HepG2 (cell line): ENCODE results near the gene CAMKMT. TPM values are rescaled to one million over a fixed set of nuclear protein-coding genes. Genes with fewer than 3 reads are reported as not detected.

Experiments
- ATAC-seq: fragments of 200-7000 bp; cut with Tn5 transposase; 3 replicates; pipeline ENCODE4 v1.9.1; 2020; ENCODE audit warnings: mild to moderate bottlenecking, moderate library complexity
- BruUV-seq: library from RNA; stranded (reverse); fragments of 400-500 nt; replicated peaks from 2 replicates; lab custom pipeline; 2021; lab: Mats Ljungman, UMichigan
- CTCF ChIA-PET: fragments of 300-600 bp; formaldehyde crosslinking; extraction: SDS; loops from one replicate; lab custom pipeline; 2021; ENCODE audit warnings: low total read pairs, inconsistent platforms, low intra/inter-chr PET ratio; lab: Yijun Ruan, JAX
- POLR2A ChIA-PET: fragments of 350-600 bp; sonication (Branson Sonifier 250); formaldehyde crosslinking; loops from one replicate; lab custom pipeline; 2020; ENCODE audit warnings: antibody characterized with exemption, inconsistent platforms; lab: Yijun Ruan, JAX
- DNase-seq: peaks from one replicate; pipeline ENCODE4 v3.0.0-alpha.2; 2015; ENCODE audit warnings: low spot score
- FAIRE-seq: peaks from 3 replicates; lab custom pipeline; 2011; peaks lifted over from hg19 to GRCh38; lab: Jason Lieb, UNC
- H2AFZ ChIP-seq: one replicate; pipeline ENCODE4 v1.6.1; 2011; ENCODE audit warnings: low read length, inconsistent platforms
- H3K27ac ChIP-seq: fragments of 300-600 bp; 3 replicates; pipeline ENCODE4 v1.8.0; 2011; ENCODE audit warnings: mixed run types, mild to moderate bottlenecking, mixed read lengths, low read length, inconsistent platforms; ENCODE audit not compliant: insufficient read depth; ENCODE audit errors: extremely low read length
- H3K27me3 ChIP-seq, 2 experiments: fragments of 200-600 bp in 1 of 2; 2 replicates in 1 of 2; 3 replicates in 1 of 2; pipeline versions ENCODE4 v1.6.0 to v1.8.0; 2011; ENCODE audit warnings: low read length in 2 of 2, mild to moderate bottlenecking in 2 of 2, moderate library complexity in 2 of 2, inconsistent platforms in 1 of 2; ENCODE audit not compliant: insufficient read depth in 2 of 2, control insufficient read depth in 1 of 2
- H3K36me3 ChIP-seq, 2 experiments: fragments of 200-600 bp in 1 of 2; replicated peaks in 1 of 2; 2 replicates in 1 of 2; 3 replicates in 1 of 2; pipeline versions ENCODE4 v1.5.1 to v1.8.0; 2011; ENCODE audit warnings: low read length in 2 of 2, inconsistent platforms in 1 of 2; ENCODE audit not compliant: insufficient read depth in 2 of 2, control insufficient read depth in 1 of 2
- H3K4me1 ChIP-seq: 2 replicates; pipeline ENCODE4 v1.5.1; 2012; ENCODE audit warnings: low read length, inconsistent platforms; ENCODE audit not compliant: insufficient read depth
- H3K4me2 ChIP-seq: 2 replicates; pipeline ENCODE4 v1.6.0; 2011; ENCODE audit warnings: low read depth, low read length, inconsistent platforms
- H3K4me3 ChIP-seq, 3 experiments: fragments of 200-600 bp in 1 of 3; sonication (generic), shearing (Covaris generic) in 1 of 3; replicated peaks in 1 of 3; 2 replicates each; pipeline ENCODE4 v1.5.1; 2011 to 2016; ENCODE audit warnings: low read length in 3 of 3, inconsistent platforms in 2 of 3, low read depth in 2 of 3, mild to moderate bottlenecking in 2 of 3, control low read depth in 1 of 3, mixed read lengths in 1 of 3; ENCODE audit not compliant: insufficient read depth in 1 of 3
- H3K79me2 ChIP-seq: one replicate; pipeline ENCODE4 v1.6.1; 2011; ENCODE audit warnings: low read length, inconsistent platforms; ENCODE audit not compliant: insufficient read depth
- H3K9ac ChIP-seq: 2 replicates; pipeline ENCODE4 v1.6.0; 2011; ENCODE audit warnings: mild to moderate bottlenecking, low read depth, low read length, inconsistent platforms; ENCODE audit not compliant: insufficient read depth
- H3K9me3 ChIP-seq: 2 replicates; pipeline ENCODE4 v1.5.1; 2012; ENCODE audit warnings: mild to moderate bottlenecking, low read length
- H4K20me1 ChIP-seq: 2 replicates; pipeline ENCODE4 v1.6.0; 2011; ENCODE audit warnings: inconsistent platforms, mild to moderate bottlenecking, low read length, moderate library complexity; ENCODE audit not compliant: insufficient read depth
- GLI4 ChIP-seq: sonication (generic); formaldehyde crosslinking; IDR thresholded peaks from 2 replicates; pipeline ENCODE4 v1.5.1; 2020; ENCODE audit warnings: missing genetic modification reagents, mild to moderate bottlenecking, moderate library complexity, borderline replicate concordance
- RORA ChIP-seq: sonication (generic); formaldehyde crosslinking; IDR thresholded peaks from 2 replicates; pipeline ENCODE4 v1.5.0; 2020; ENCODE audit warnings: mild to moderate bottlenecking, missing genetic modification reagents, moderate library complexity
- TBX3 ChIP-seq: fragments of 450-650 bp; IDR thresholded peaks from 2 replicates; pipeline ENCODE4 v1.6.1; 2017; ENCODE audit warnings: antibody characterized with exemption, mild to moderate bottlenecking, inconsistent platforms, borderline replicate concordance
- ZNF256 ChIP-seq: sonication (generic); formaldehyde crosslinking; conservative IDR thresholded peaks from 2 replicates; pipeline ENCODE4 v1.4.0; 2020; ENCODE audit warnings: missing genetic modification reagents
- ZNF3 ChIP-seq: IDR thresholded peaks from 2 replicates; pipeline ENCODE4 v1.7.0; 2017; ENCODE audit warnings: inconsistent platforms
- ZNF335 ChIP-seq: sonication (generic); formaldehyde crosslinking; IDR thresholded peaks from 2 replicates; pipeline ENCODE4 v1.4.0; 2020; ENCODE audit warnings: missing genetic modification reagents
- WGBS: methylation state at CpG from one replicate; pipeline ENCODE4 v1.1.6; 2017; ENCODE audit warnings: low lambda C conversion rate; 5-methylcytosine and 5-hydroxymethylcytosine counted together
- in situ Hi-C: cut with HindIII; loops from 2 replicates; pipeline ENCODE4 v1.10.0; 2017; ENCODE audit warnings: low pct_unique_long_range_greater_than_20kb; ENCODE audit not compliant: extremely low pct_ligation_motif_present
- intact Hi-C: fragments of 100-400 bp; cut with micrococcal nuclease; formaldehyde crosslinking; loops from one replicate; pipeline ENCODE4 v1.10.0; 2022; ENCODE audit not compliant: unreplicated experiment
- polyA plus RNA-seq, 8 experiments: library from polyadenylated mRNA; depleted of rRNA in 3 of 8; stranded (reverse) in 7 of 8; unstranded in 1 of 8; fragments of >200 nt; fragmentation: Illumina TruSeq in 4 of 8; extraction: Trizol in 4 of 8; gene quantifications; 2 replicates each; pipeline versions ENCODE4 v1.2.1 to v1.2.3, GENCODE V29; 2011 to 2016; ENCODE audit warnings: low read depth in 4 of 8, missing spikeins in 1 of 8, mixed read lengths in 1 of 8; ENCODE audit not compliant: insufficient read depth in 1 of 8
- total RNA-seq, 5 experiments: library from RNA; depleted of rRNA; stranded (reverse); fragments of >200 nt; fragmentation: Illumina TruSeq; extraction: Trizol; gene quantifications; 2 replicates each; pipeline ENCODE4 v1.2.3, GENCODE V29; 2016; ENCODE audit warnings: low read depth in 1 of 5

CAMKMT gene
- total and polyA plus RNA-seq, 2 of the 13 experiments (the other 11 are each of a cell fraction or from before 2014, with no cell fraction given), result 6.9 to 20.8 TPM

DNA sequence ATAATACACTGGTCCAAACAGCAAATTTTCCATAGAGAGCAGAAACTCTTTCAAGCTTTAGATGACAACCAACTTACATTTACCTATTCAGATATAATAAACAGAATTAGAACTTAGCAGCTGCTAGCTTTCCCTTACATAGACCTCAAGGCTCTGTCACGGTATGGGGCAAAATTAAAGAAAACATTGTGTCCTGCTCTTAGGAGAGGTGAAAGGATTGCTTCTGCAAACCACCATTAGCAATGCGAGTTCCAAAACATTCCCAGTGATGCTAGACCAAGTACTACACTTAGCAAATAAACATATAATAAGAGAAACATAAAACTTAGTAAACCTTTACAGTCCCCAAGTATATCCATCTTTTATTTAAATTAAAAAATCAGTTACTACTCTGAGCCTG, 183.3 kb downstream of the CAMKMT start:
- POLR2A ChIA-PET, result no interaction called here
- in situ Hi-C loops, result no loop called here
- H3K4me3 ChIP-seq, result no peak overlapping the region
- BruUV-seq, result no TSS peak
- no peak for DNase-seq
- no peak overlapping the region for H2AFZ ChIP-seq
- no peaks in the 10 kb centered on the region for H4K20me1 ChIP-seq
- H3K9me3 ChIP-seq, result no peaks in the 10 kb centered on the region
- no peaks in the 10 kb centered on the region for H3K36me3 ChIP-seq
- no peaks in the 10 kb centered on the region for H3K27me3 ChIP-seq
- H3K27ac ChIP-seq, result no peak overlapping the region
- H3K4me2 ChIP-seq, result no peak overlapping the region
- intact Hi-C loops, result no loop called here
- H3K79me2 ChIP-seq, result no peaks in the 10 kb centered on the region
- no peak for FAIRE-seq
- CTCF ChIA-PET, result no interaction called here
- 96% methylated on average over 2 of the region's 2 CpGs for WGBS
- H3K4me1 ChIP-seq, result 0 out of 2 replicates have a peak, but pooled peaks cover 7% of the 10 kb centered on the region
- no peak overlapping the region for H3K9ac ChIP-seq
- no peak for TF ChIP-seq RORA (CRISPR knock-in tag)
- no peak for ATAC-seq

DNA sequence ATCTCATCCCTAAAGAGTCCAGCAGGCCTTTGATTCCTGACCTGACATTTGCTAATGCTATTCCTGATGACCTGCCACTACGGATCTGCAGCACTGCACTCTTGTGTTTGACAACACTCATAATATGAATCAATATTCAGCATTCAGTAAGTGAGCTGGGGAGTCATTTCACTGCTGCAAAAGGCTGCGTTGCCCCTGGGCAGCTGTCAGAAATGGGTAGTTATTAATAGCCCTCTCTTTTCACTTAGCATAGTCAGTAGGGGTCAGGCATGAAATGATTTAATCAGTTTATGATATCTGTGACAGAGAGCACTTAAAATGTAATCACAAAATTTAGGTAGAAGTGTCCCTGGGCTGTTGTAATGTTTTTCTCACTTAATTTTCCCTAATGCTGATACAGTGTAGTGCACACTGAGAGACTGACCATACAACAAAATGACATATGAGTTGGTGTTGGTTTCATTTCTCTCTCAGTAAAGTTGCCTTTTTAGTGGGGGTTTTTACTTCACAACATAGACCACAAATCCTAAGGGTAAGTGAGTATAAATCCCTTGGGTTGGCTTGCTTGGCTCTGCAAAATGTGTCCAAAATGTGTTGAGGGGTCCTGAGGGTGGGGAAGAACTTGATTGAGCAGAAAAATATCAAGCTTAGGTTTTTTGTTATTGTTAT, 184.8 kb downstream of the CAMKMT start:
- no peak for FAIRE-seq
- ATAC-seq, result no peak
- Histone ChIP-seq H3K4me3 (no peak overlapping the region), H2AFZ (no peak overlapping the region), H3K36me3 (no peaks in the 10 kb centered on the region), H3K4me1 (0 out of 2 replicates have a peak, but pooled peaks cover 7% of the 10 kb centered on the region), H3K9me3 (no peaks in the 10 kb centered on the region)
- POLR2A ChIA-PET, result no interaction called here
- no TSS peak for BruUV-seq
- TF ChIP-seq TBX3 (no peak), ZNF3 (CRISPR knock-in tag) (no peak), ZNF256 (CRISPR knock-in tag) (no peak), GLI4 (no peak), ZNF335 (CRISPR knock-in tag) (no peak)
- TF ChIP-seq, all 625 proteins: peak for 0
- Histone ChIP-seq H3K27me3 (no peaks in the 10 kb centered on the region), H3K27ac (no peak overlapping the region), H3K9ac (no peak overlapping the region), H3K4me2 (no peak overlapping the region), H4K20me1 (no peaks in the 10 kb centered on the region), H3K79me2 (no peaks in the 10 kb centered on the region)
- CTCF ChIA-PET, result no interaction called here
- in situ Hi-C loops (no loop called here), intact Hi-C loops (no loop called here)
- no peak for DNase-seq
- WGBS, result 94% methylated on average over 2 of the region's 2 CpGs
